ENCODE data around the gene DYNC2H1.

- TF ChIP-seq CTCF (conservative IDR thresholded peaks at IDR 0.05; ENCODE audit: low read depth, low read length) = no peak
- no peak for TF ChIP-seq EZH2 (IDR thresholded peaks at IDR 0.05; ENCODE audit: low read length, unreplicated experiment)
These were observed 411.6 kb downstream of the DYNC2H1 start for GRCh38 chr11:103520792-103521191.

All from PC-3 (cell line).